ENCODE measurements around the gene SCARF1.

DNA sequence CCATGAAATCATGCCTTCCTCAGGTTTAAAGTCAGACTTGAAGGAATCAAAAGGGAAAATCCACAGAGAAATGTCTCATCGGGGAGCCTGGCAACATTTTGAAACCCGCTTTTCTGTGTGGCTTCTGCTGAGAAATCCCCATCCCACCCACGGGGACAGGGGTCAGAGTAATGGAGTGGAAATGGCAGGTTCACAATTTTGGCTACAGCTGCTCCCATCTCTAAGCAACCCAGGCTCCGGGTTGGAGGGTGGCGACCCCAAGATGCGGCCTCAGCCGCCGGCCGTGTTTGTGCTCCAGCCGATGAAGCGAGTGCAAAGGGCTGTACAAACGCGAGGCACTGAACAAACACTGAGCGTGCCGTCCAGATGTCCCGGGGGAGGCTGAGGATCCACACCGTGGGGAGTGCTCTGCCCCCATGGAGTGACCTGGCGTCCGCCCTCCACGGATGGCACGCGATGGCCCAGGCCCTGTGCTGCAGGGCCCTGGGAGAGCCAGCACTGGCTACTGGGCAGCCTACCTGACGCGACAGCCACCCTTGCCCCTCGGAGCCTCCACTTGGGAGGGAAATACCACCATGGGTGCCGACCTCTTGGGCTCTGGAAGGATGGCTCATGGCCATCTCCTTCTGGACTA is 39.1 kb downstream of the SCARF1 start:
- TF ChIP-seq, protein P1, sequence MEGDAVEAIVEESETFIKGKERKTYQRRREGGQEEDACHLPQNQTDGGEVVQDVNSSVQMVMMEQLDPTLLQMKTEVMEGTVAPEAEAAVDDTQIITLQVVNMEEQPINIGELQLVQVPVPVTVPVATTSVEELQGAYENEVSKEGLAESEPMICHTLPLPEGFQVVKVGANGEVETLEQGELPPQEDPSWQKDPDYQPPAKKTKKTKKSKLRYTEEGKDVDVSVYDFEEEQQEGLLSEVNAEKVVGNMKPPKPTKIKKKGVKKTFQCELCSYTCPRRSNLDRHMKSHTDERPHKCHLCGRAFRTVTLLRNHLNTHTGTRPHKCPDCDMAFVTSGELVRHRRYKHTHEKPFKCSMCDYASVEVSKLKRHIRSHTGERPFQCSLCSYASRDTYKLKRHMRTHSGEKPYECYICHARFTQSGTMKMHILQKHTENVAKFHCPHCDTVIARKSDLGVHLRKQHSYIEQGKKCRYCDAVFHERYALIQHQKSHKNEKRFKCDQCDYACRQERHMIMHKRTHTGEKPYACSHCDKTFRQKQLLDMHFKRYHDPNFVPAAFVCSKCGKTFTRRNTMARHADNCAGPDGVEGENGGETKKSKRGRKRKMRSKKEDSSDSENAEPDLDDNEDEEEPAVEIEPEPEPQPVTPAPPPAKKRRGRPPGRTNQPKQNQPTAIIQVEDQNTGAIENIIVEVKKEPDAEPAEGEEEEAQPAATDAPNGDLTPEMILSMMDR (IDR thresholded peaks at IDR 0.05): no peak
- no peak for TF ChIP-seq POLR2A (IDR thresholded peaks at IDR 0.05)
- no peak for TF ChIP-seq EP300 (IDR thresholded peaks at IDR 0.05)

Measured in ovary (tissue), 3 donors.